Stimulated activated CD8-positive, alpha-beta memory T cell treated with anti-CD3 and anti-CD28 coated beads, Interleukin-12 subunit alpha, Interleukin-12 subunit beta, amount 100 ng/mL, for 1 hour (primary cell): Measurements from ENCODE around the gene VSTM4.

Source experiments
- DNase-seq: peaks from one replicate; pipeline ENCODE4 v3.0.0-alpha.2; 2020; ENCODE audit warnings: low read depth

The VSTM4 gene

GRCh38 chr10:49116509-49117375 lies 1.4 kb upstream of the VSTM4 start:
- DNase-seq: no peak

GRCh38 chr10:49115796-49116508 lies 630 bp upstream of the VSTM4 start:
- no peak for DNase-seq

GRCh38 chr10:49114718-49115014 lies 656 bp downstream of the VSTM4 start:
- DNase-seq: no peak

- DNase-seq: no peak
Measured at GRCh38 chr10:49113741-49114141, 1.6 kb downstream of the VSTM4 start.

GRCh38 chr10:49112851-49113250 lies 2.5 kb downstream of the VSTM4 start:
- no peak for DNase-seq

GRCh38 chr10:49112098-49112497 lies 3.2 kb downstream of the VSTM4 start:
- no peak for DNase-seq

- no peak for DNase-seq
Measured at GRCh38 chr10:49111320-49111698, 4.0 kb downstream of the VSTM4 start.

GRCh38 chr10:49110684-49111319 lies 4.5 kb downstream of the VSTM4 start:
- DNase-seq: no peak

GRCh38 chr10:49109669-49110340 lies 5.5 kb downstream of the VSTM4 start:
- DNase-seq: no peak

- no peak for DNase-seq
Measured at GRCh38 chr10:49108656-49109055, 6.7 kb downstream of the VSTM4 start.

GRCh38 chr10:49107887-49108267 lies 7.4 kb downstream of the VSTM4 start:
- no peak for DNase-seq

GRCh38 chr10:49107111-49107886 lies 8.0 kb downstream of the VSTM4 start:
- DNase-seq: no peak

- no peak for DNase-seq
Measured at GRCh38 chr10:49106451-49106850, 8.9 kb downstream of the VSTM4 start.

GRCh38 chr10:49105076-49105475 lies 10.2 kb downstream of the VSTM4 start:
- DNase-seq: no peak

- no peak for DNase-seq
Measured at GRCh38 chr10:49104323-49104722, 11.0 kb downstream of the VSTM4 start.

- no peak for DNase-seq
Measured at GRCh38 chr10:49103761-49104160, 11.6 kb downstream of the VSTM4 start.

- no peak for DNase-seq
Measured at GRCh38 chr10:49099046-49099445, 16.3 kb downstream of the VSTM4 start.

- DNase-seq: no peak
Measured at GRCh38 chr10:49096890-49097445, 18.4 kb downstream of the VSTM4 start.

GRCh38 chr10:49094646-49095045 lies 20.7 kb downstream of the VSTM4 start:
- DNase-seq: no peak

- DNase-seq: no peak
Measured at GRCh38 chr10:49093922-49094321, 21.4 kb downstream of the VSTM4 start.

GRCh38 chr10:49092477-49092876 lies 22.8 kb downstream of the VSTM4 start:
- DNase-seq: no peak
